Smooth muscle cell (in vitro differentiated cells): Measurements from ENCODE around the gene SETD3. TPM values are rescaled to one million over a fixed set of nuclear protein-coding genes. Genes with fewer than 3 reads are reported as not detected.

Experiments used
- DNase-seq: peaks from one replicate; lab custom pipeline; 2025; ENCODE audit not compliant: unreplicated experiment; lab: John Stamatoyannopoulos, UW
- H2AFZ ChIP-seq: fragments of 200-600 bp; sonication (generic); 2 replicates; pipeline ENCODE4 v1.6.0; 2016; ENCODE audit warnings: antibody characterized with exemption, low read depth, mild to moderate bottlenecking
- H3F3A ChIP-seq: fragments of 200-600 bp; sonication (generic); 2 replicates; pipeline ENCODE4 v1.6.0; 2017; ENCODE audit warnings: antibody characterized with exemption, low read depth
- H3K27ac ChIP-seq: fragments of 200-600 bp; sonication (generic); 2 replicates; pipeline ENCODE4 v1.5.1; 2016; ENCODE audit warnings: low read depth, mild to moderate bottlenecking
- H3K27me3 ChIP-seq: fragments of 200-600 bp; sonication (generic); 2 replicates; pipeline ENCODE4 v1.6.1; 2016; ENCODE audit warnings: low read depth, mild to moderate bottlenecking
- H3K36me3 ChIP-seq: fragments of 200-600 bp; sonication (generic); 2 replicates; pipeline ENCODE4 v1.5.1; 2016; ENCODE audit warnings: low read depth
- H3K4me1 ChIP-seq: fragments of 200-600 bp; sonication (generic); 2 replicates; pipeline ENCODE4 v1.5.1; 2016; ENCODE audit warnings: low read depth
- H3K4me2 ChIP-seq: fragments of 200-600 bp; sonication (generic); 2 replicates; pipeline ENCODE4 v1.6.0; 2016; ENCODE audit warnings: mild to moderate bottlenecking
- H3K4me3 ChIP-seq: fragments of 200-600 bp; sonication (generic); 2 replicates; pipeline ENCODE4 v1.5.1; 2016; ENCODE audit warnings: mild to moderate bottlenecking
- H3K79me2 ChIP-seq: fragments of 200-600 bp; sonication (generic); 2 replicates; pipeline ENCODE4 v1.6.0; 2016; ENCODE audit warnings: low read depth, mild to moderate bottlenecking
- H3K9ac ChIP-seq: fragments of 200-600 bp; sonication (generic); 2 replicates; pipeline ENCODE4 v1.6.0; 2016; ENCODE audit warnings: low read depth
- H3K9me3 ChIP-seq: fragments of 200-600 bp; sonication (generic); replicated peaks from 2 replicates; pipeline ENCODE4 v1.5.1; 2016; ENCODE audit warnings: low read depth
- H4K20me1 ChIP-seq: fragments of 200-600 bp; sonication (generic); 2 replicates; pipeline ENCODE4 v1.6.0; 2016; ENCODE audit warnings: low read depth
- CTCF ChIP-seq: fragments of 200-600 bp; sonication (generic); IDR thresholded peaks from 2 replicates; pipeline ENCODE4 v1.5.1; 2017; ENCODE audit warnings: borderline replicate concordance, mild to moderate bottlenecking, antibody characterized with exemption; ENCODE audit not compliant: insufficient read depth, poor library complexity, severe bottlenecking
- WGBS: methylation state at CpG from one replicate; pipeline ENCODE4 v1.1.7; 2016; ENCODE audit warnings: low lambda C conversion rate; 5-methylcytosine and 5-hydroxymethylcytosine counted together
- polyA plus RNA-seq: library from polyadenylated mRNA; unstranded; fragments of >200 nt; fragmentation: Nextera tagmentation; extraction: Ambion mirVana; gene quantifications from 2 replicates; pipeline ENCODE4 v1.2.1, GENCODE V29; 2016
- total RNA-seq: library from RNA; depleted of rRNA; stranded (reverse); fragments of >200 nt; gene quantifications from 2 replicates; pipeline ENCODE4 v1.2.3, GENCODE V29; 2014

The SETD3 gene
- total and polyA plus RNA-seq, 2 experiments from 2014 or later = 49.2 to 74.9 TPM

- no peak overlapping the region for H3K27ac ChIP-seq
- H3K4me1 ChIP-seq = no peaks in the 10 kb centered on the region
- H3K79me2 ChIP-seq = no peaks in the 10 kb centered on the region
- peaks cover 30% of the 10 kb centered on the region for H3K36me3 ChIP-seq
- H4K20me1 ChIP-seq = peaks cover 29% of the 10 kb centered on the region
- no peak overlapping the region for H3K4me3 ChIP-seq
- no peak for DNase-seq
- H3K9ac ChIP-seq = no peak overlapping the region
- no peak for TF ChIP-seq CTCF
- no peaks in the 10 kb centered on the region for H3K9me3 ChIP-seq
- no peak overlapping the region for H2AFZ ChIP-seq
- WGBS = 88% methylated on average over 4 of the region's 4 CpGs
- no peak overlapping the region for H3K4me2 ChIP-seq
- no peaks in the 10 kb centered on the region for H3F3A ChIP-seq
- no peaks in the 10 kb centered on the region for H3K27me3 ChIP-seq
Observed at GRCh38 chr14:99503848-99504453, 23.3 kb upstream of the SETD3 start.

GRCh38 chr14:99502989-99503421, 22.3 kb upstream of the SETD3 start:
- no peaks in the 10 kb centered on the region for H3K27me3 ChIP-seq
- H3F3A ChIP-seq = no peaks in the 10 kb centered on the region
- H2AFZ ChIP-seq = no peak overlapping the region
- H3K27ac ChIP-seq = no peak overlapping the region
- H3K36me3 ChIP-seq = peaks cover 30% of the 10 kb centered on the region
- no peak overlapping the region for H3K4me2 ChIP-seq
- H3K4me1 ChIP-seq = no peaks in the 10 kb centered on the region
- H3K9ac ChIP-seq = no peak overlapping the region
- H3K4me3 ChIP-seq = no peak overlapping the region
- DNase-seq = no peak
- no peaks in the 10 kb centered on the region for H3K9me3 ChIP-seq
- H3K79me2 ChIP-seq = peaks cover 3% of the 10 kb centered on the region
- H4K20me1 ChIP-seq = peaks cover 30% of the 10 kb centered on the region
- TF ChIP-seq CTCF = no peak
- 86% methylated on average over 14 of the region's 14 CpGs for WGBS

- H3K36me3 ChIP-seq = peaks cover 36% of the 10 kb centered on the region
- H3K9me3 ChIP-seq = no peaks in the 10 kb centered on the region
Observed at GRCh38 chr14:99497894-99498293, 17.2 kb upstream of the SETD3 start.

More at GRCh38 chr14:99497894-99498293, 17.2 kb upstream of the SETD3 start:
- DNase-seq = no peak
- Histone ChIP-seq H3K27ac (no peak overlapping the region), H2AFZ (no peak overlapping the region), H3K9ac (no peak overlapping the region), H3K4me2 (no peak overlapping the region), H4K20me1 (peaks cover 66% of the 10 kb centered on the region), H3F3A (no peaks in the 10 kb centered on the region), H3K79me2 (peaks cover 31% of the 10 kb centered on the region), H3K4me3 (no peak overlapping the region), H3K4me1 (no peaks in the 10 kb centered on the region), H3K27me3 (no peaks in the 10 kb centered on the region)
- no peak for TF ChIP-seq CTCF
- WGBS = 93% methylated on average over 3 of the region's 3 CpGs
